Epithelial cell of esophagus (primary cell): ENCODE data around the gene YAP1.

Experiments used
- DNase-seq: peaks from one replicate; pipeline ENCODE4 v3.0.0; 2010; ENCODE audit warnings: low read depth
- H3K4me3 ChIP-seq: 2 replicates; pipeline ENCODE4 v1.5.1; 2011; ENCODE audit warnings: mild to moderate bottlenecking, low read length, control low read depth
- CTCF ChIP-seq: IDR thresholded peaks from 2 replicates; pipeline ENCODE4 v1.5.1; 2011; ENCODE audit warnings: low read depth, mild to moderate bottlenecking, low read length, control low read depth, inconsistent platforms; ENCODE audit not compliant: insufficient read depth; ENCODE audit errors: missing control alignments

Gene YAP1

GRCh38 chr11:102241026-102241425 lies 130.8 kb downstream of the YAP1 start:
- peak; percentile 26 for DNase-seq
- no peak overlapping the region for H3K4me3 ChIP-seq
- TF ChIP-seq CTCF: no peak

- no peak overlapping the region for H3K4me3 ChIP-seq
- no peak for TF ChIP-seq CTCF
- no peak for DNase-seq
Observed at GRCh38 chr11:102243399-102243884, 133.2 kb downstream of the YAP1 start.

GRCh38 chr11:102244681-102245409 lies 134.6 kb downstream of the YAP1 start:
- peak; percentile 94 for DNase-seq
- no peak for TF ChIP-seq CTCF
- no peak overlapping the region for H3K4me3 ChIP-seq

GRCh38 chr11:102251423-102251822 lies 141.2 kb downstream of the YAP1 start:
- no peak for DNase-seq
- no peak overlapping the region for H3K4me3 ChIP-seq
- no peak for TF ChIP-seq CTCF

GRCh38 chr11:102252339-102252891 lies 142.2 kb downstream of the YAP1 start:
- H3K4me3 ChIP-seq: no peak overlapping the region
- no peak for TF ChIP-seq CTCF
- DNase-seq: no peak

GRCh38 chr11:102253020-102253715 lies 142.9 kb downstream of the YAP1 start:
- H3K4me3 ChIP-seq: no peak overlapping the region
- TF ChIP-seq CTCF: no peak
- DNase-seq: peak; percentile 28
